HCT116 (cell line): ENCODE measurements around the gene ESPL1.
"Not testable (repeated sequence)": the region's sequence is repeated elsewhere in the genome, so short reads cannot be mapped to it uniquely, and the experiment has no call there.

Experiments used
- CEBPB ChIP-seq: IDR thresholded peaks from 2 replicates; pipeline ENCODE4 v1.6.1; 2012; ENCODE audit warnings: low read depth
- EZH2 ChIP-seq: fragments of 200-600 bp; sonication (generic); IDR thresholded peaks from 2 replicates; pipeline ENCODE4 v1.6.1; 2017; ENCODE audit warnings: antibody characterized with exemption, mixed run types
- JUND ChIP-seq: IDR thresholded peaks from 2 replicates; pipeline ENCODE4 v1.6.1; 2012
- POLR2A ChIP-seq: IDR thresholded peaks from 2 replicates; pipeline ENCODE4 v1.7.0; 2011; ENCODE audit warnings: borderline replicate concordance; ENCODE audit not compliant: insufficient read depth, insufficient read length; ENCODE audit errors: extremely low read depth
- SP1 ChIP-seq: IDR thresholded peaks from 2 replicates; pipeline ENCODE4 v1.6.1; 2012; ENCODE audit warnings: low read depth
- TCF7L2 ChIP-seq: IDR thresholded peaks from 2 replicates; pipeline ENCODE4 v1.7.0; 2011; ENCODE audit warnings: borderline replicate concordance, inconsistent platforms; ENCODE audit not compliant: insufficient read depth, insufficient read length; ENCODE audit errors: extremely low read depth
- YY1 ChIP-seq: IDR thresholded peaks from 2 replicates; pipeline ENCODE4 v1.6.1; 2011; ENCODE audit warnings: low read length, low read depth, moderate library complexity, mild to moderate bottlenecking; ENCODE audit not compliant: insufficient replicate concordance; ENCODE audit errors: extremely low read depth
- ZFX ChIP-seq: fragments of 450-650 bp; IDR thresholded peaks from 2 replicates; pipeline ENCODE4 v1.6.1; 2017
- TF ChIP-seq, protein P1 (sequence below), 3 experiments: fragments of 200-600 bp in 1 of 3; sonication (generic) in 1 of 3; IDR thresholded peaks in 2 of 3; conservative IDR thresholded peaks in 1 of 3; 2 replicates each; pipeline ENCODE4 v1.5.1; 2012 to 2017; ENCODE audit warnings: low read depth in 2 of 3, low read length in 2 of 3, antibody characterized with exemption in 1 of 3, borderline replicate concordance in 1 of 3, control low read depth in 1 of 3, mild to moderate bottlenecking in 1 of 3, mixed read lengths in 1 of 3, mixed run types in 1 of 3, moderate library complexity in 1 of 3; ENCODE audit not compliant: insufficient read depth in 1 of 3

DNA sequence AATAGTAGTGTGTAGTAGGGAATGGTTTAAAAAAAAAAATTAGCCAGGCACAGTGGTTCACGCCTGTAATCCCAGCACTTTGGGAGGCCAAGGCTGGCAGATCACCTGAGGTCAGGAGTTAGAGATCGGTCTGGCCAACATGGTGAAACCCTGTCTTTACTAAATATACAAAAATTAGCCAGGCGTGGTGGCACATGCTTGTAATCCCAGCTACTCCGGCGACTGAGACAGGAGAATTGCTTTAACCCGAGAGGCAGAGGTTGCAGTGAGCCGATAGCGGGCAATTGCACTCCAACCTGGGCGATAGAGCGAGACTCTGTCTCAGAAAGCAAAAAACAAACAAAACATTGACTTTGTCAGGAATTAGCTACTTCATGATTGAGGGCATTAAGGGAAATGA, 29.0 kb downstream of the ESPL1 start:
- TF ChIP-seq, protein P1, sequence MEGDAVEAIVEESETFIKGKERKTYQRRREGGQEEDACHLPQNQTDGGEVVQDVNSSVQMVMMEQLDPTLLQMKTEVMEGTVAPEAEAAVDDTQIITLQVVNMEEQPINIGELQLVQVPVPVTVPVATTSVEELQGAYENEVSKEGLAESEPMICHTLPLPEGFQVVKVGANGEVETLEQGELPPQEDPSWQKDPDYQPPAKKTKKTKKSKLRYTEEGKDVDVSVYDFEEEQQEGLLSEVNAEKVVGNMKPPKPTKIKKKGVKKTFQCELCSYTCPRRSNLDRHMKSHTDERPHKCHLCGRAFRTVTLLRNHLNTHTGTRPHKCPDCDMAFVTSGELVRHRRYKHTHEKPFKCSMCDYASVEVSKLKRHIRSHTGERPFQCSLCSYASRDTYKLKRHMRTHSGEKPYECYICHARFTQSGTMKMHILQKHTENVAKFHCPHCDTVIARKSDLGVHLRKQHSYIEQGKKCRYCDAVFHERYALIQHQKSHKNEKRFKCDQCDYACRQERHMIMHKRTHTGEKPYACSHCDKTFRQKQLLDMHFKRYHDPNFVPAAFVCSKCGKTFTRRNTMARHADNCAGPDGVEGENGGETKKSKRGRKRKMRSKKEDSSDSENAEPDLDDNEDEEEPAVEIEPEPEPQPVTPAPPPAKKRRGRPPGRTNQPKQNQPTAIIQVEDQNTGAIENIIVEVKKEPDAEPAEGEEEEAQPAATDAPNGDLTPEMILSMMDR (IDR thresholded peaks at IDR 0.05 in 2 of 3, conservative IDR thresholded peaks at IDR 0.05 in 1 of 3; ENCODE audit: borderline replicate concordance in 1 of 3, insufficient read depth in 1 of 3, low read depth in 2 of 3, low read length in 2 of 3): not testable (repeated sequence)
- not testable (repeated sequence) for TF ChIP-seq ZFX, JUND, POLR2A, EZH2, SP1, TCF7L2, YY1, CEBPB
